Trophoblast cell (in vitro differentiated cells and primary cell): ENCODE data around the gene NMU.

Experiments used
- DNase-seq, 2 donors: peaks; one replicate each; pipeline ENCODE4 v3.0.0-alpha.2; 2016
- H2AFZ ChIP-seq: 2 replicates; pipeline ENCODE4 v1.6.1; 2013; ENCODE audit warnings: low read length, moderate library complexity, mild to moderate bottlenecking; ENCODE audit not compliant: insufficient read depth, poor library complexity
- H2AK5ac ChIP-seq: 2 replicates; pipeline ENCODE4 v1.6.1; 2013; ENCODE audit warnings: mild to moderate bottlenecking, low read length
- H2BK120ac ChIP-seq: 2 replicates; pipeline ENCODE4 v1.6.1; 2013; ENCODE audit warnings: low read length, mild to moderate bottlenecking, moderate library complexity; ENCODE audit not compliant: insufficient read depth, poor library complexity
- H2BK12ac ChIP-seq: 2 replicates; pipeline ENCODE4 v1.6.1; 2013; ENCODE audit warnings: mild to moderate bottlenecking, low read length, moderate library complexity
- H2BK5ac ChIP-seq: 2 replicates; pipeline ENCODE4 v1.6.1; 2013; ENCODE audit warnings: low read length, low read depth, moderate library complexity, mild to moderate bottlenecking; ENCODE audit not compliant: poor library complexity
- H3K14ac ChIP-seq: 2 replicates; pipeline ENCODE4 v1.6.1; 2013; ENCODE audit warnings: mild to moderate bottlenecking, low read length
- H3K18ac ChIP-seq: 2 replicates; pipeline ENCODE4 v1.6.1; 2013; ENCODE audit warnings: mild to moderate bottlenecking, low read length
- H3K23ac ChIP-seq: 2 replicates; pipeline ENCODE4 v1.6.1; 2013; ENCODE audit warnings: low read length
- H3K27ac ChIP-seq: 2 replicates; pipeline ENCODE4 v1.5.1; 2013; ENCODE audit warnings: low read depth, mild to moderate bottlenecking, inconsistent platforms, low read length, moderate library complexity
- H3K27me3 ChIP-seq: 2 replicates; pipeline ENCODE4 v1.6.1; 2013; ENCODE audit warnings: inconsistent platforms, mild to moderate bottlenecking, low read length, moderate library complexity; ENCODE audit not compliant: insufficient read depth
- H3K36me3 ChIP-seq, 2 experiments: 1 replicate in 1 of 2; 2 replicates in 1 of 2; pipeline ENCODE4 v1.6.1; 2013; ENCODE audit warnings: low read length in 2 of 2, mild to moderate bottlenecking in 2 of 2, moderate library complexity in 1 of 2; ENCODE audit not compliant: insufficient read depth in 2 of 2, control insufficient read depth in 1 of 2
- H3K4ac ChIP-seq: 2 replicates; pipeline ENCODE4 v1.6.1; 2013; ENCODE audit warnings: low read depth, mild to moderate bottlenecking, low read length, moderate library complexity
- H3K4me1 ChIP-seq, 2 experiments: 1 replicate in 1 of 2; 2 replicates in 1 of 2; pipeline ENCODE4 v1.6.1; 2013; ENCODE audit warnings: low read length in 2 of 2, mild to moderate bottlenecking in 2 of 2, moderate library complexity in 1 of 2; ENCODE audit not compliant: insufficient read depth in 2 of 2, control insufficient read depth in 1 of 2
- H3K4me2 ChIP-seq: 2 replicates; pipeline ENCODE4 v1.6.1; 2013; ENCODE audit warnings: inconsistent platforms, mild to moderate bottlenecking, low read length, moderate library complexity
- H3K4me3 ChIP-seq: 2 replicates; pipeline ENCODE4 v1.5.1; 2013; ENCODE audit warnings: mild to moderate bottlenecking, low read depth, low read length, inconsistent platforms
- H3K79me1 ChIP-seq: one replicate; pipeline ENCODE4 v1.6.1; 2013; ENCODE audit warnings: low read length
- H3K79me2 ChIP-seq: 2 replicates; pipeline ENCODE4 v1.6.1; 2013; ENCODE audit warnings: low read length, mild to moderate bottlenecking; ENCODE audit not compliant: control insufficient read depth, insufficient read depth, poor library complexity
- H3K9ac ChIP-seq: 2 replicates; pipeline ENCODE4 v1.6.1; 2013; ENCODE audit warnings: mild to moderate bottlenecking, low read length
- H3K9me3 ChIP-seq: 2 replicates; pipeline ENCODE4 v1.6.1; 2013; ENCODE audit warnings: low read depth, mild to moderate bottlenecking, control low read depth, inconsistent platforms, low read length; ENCODE audit not compliant: insufficient read depth
- H4K12ac ChIP-seq: 2 replicates; pipeline ENCODE4 v1.6.1; 2013; ENCODE audit warnings: low read depth, mild to moderate bottlenecking, low read length, moderate library complexity
- H4K8ac ChIP-seq: 2 replicates; pipeline ENCODE4 v1.6.1; 2013; ENCODE audit warnings: low read depth, mild to moderate bottlenecking, low read length, moderate library complexity
- H4K91ac ChIP-seq: one replicate; pipeline ENCODE4 v1.6.1; 2013; ENCODE audit warnings: low read depth, mild to moderate bottlenecking, low read length, moderate library complexity
- WGBS: extraction: QIAGEN DNeasy Blood & Tissue Kit; methylation state at CpG from one replicate; pipeline ENCODE4 v1.1.7; 2013; ENCODE audit warnings: missing lambda C conversion rate; ENCODE audit not compliant: insufficient read length, insufficient coverage; ENCODE audit errors: extremely low coverage; 5-methylcytosine and 5-hydroxymethylcytosine counted together

The NMU gene

GRCh38 chr4:55611358-55612059 is 24.6 kb downstream of the NMU start:
- Histone ChIP-seq H3K4ac (no peak overlapping the region), H3K18ac (no peak overlapping the region), H2BK5ac (no peak overlapping the region), H2AK5ac (no peak overlapping the region), H4K91ac (no peak overlapping the region), H3K79me1 (no peaks in the 10 kb centered on the region), H3K4me1 (no peaks in the 10 kb centered on the region), H3K27me3 (no peaks in the 10 kb centered on the region), H4K8ac (no peak overlapping the region), H2AFZ (no peak overlapping the region), H3K14ac (no peak overlapping the region), H3K79me2 (no peaks in the 10 kb centered on the region), H3K9ac (no peak overlapping the region), H3K4me3 (no peak overlapping the region), H3K4me2 (no peak overlapping the region), H4K12ac (no peak overlapping the region), H2BK120ac (no peak overlapping the region), H3K36me3 (no peaks in the 10 kb centered on the region), H3K27ac (no peak overlapping the region), H2BK12ac (no peak overlapping the region), H3K23ac (no peak overlapping the region), H3K9me3 (no peaks in the 10 kb centered on the region)
- no CpG with 5 or more reads among the region's 3 CpGs for WGBS
- DNase-seq = no peak

GRCh38 chr4:55610381-55610780 is 25.7 kb downstream of the NMU start:
- no peak overlapping the region for H3K14ac ChIP-seq
- no peaks in the 10 kb centered on the region for H3K79me2 ChIP-seq
- H2BK12ac ChIP-seq = no peak overlapping the region
- no peaks in the 10 kb centered on the region for H3K9me3 ChIP-seq
- H4K12ac ChIP-seq = no peak overlapping the region
- no peaks in the 10 kb centered on the region for H3K79me1 ChIP-seq
- no peaks in the 10 kb centered on the region for H3K4me1 ChIP-seq
- no peak overlapping the region for H2AK5ac ChIP-seq
- H3K4ac ChIP-seq = no peak overlapping the region
- H4K8ac ChIP-seq = no peak overlapping the region
- H3K4me3 ChIP-seq = no peak overlapping the region
- DNase-seq = no peak
- WGBS = no CpG with 5 or more reads among the region's 2 CpGs
- H3K4me2 ChIP-seq = no peak overlapping the region
- H2AFZ ChIP-seq = no peak overlapping the region
- no peak overlapping the region for H2BK5ac ChIP-seq
- H3K36me3 ChIP-seq = no peaks in the 10 kb centered on the region
- H3K9ac ChIP-seq = no peak overlapping the region
- H3K27me3 ChIP-seq = no peaks in the 10 kb centered on the region
- H3K23ac ChIP-seq = no peak overlapping the region
- H3K27ac ChIP-seq = no peak overlapping the region
- H4K91ac ChIP-seq = no peak overlapping the region
- no peak overlapping the region for H3K18ac ChIP-seq
- no peak overlapping the region for H2BK120ac ChIP-seq

GRCh38 chr4:55609393-55609866 is 26.7 kb downstream of the NMU start:
- Histone ChIP-seq H3K36me3 (no peaks in the 10 kb centered on the region), H3K4me2 (no peak overlapping the region), H2AK5ac (no peak overlapping the region), H3K4me1 (no peaks in the 10 kb centered on the region), H3K14ac (no peak overlapping the region), H2AFZ (no peak overlapping the region), H2BK120ac (no peak overlapping the region), H3K79me2 (no peaks in the 10 kb centered on the region), H3K4me3 (no peak overlapping the region), H4K8ac (no peak overlapping the region), H3K23ac (no peak overlapping the region), H3K18ac (no peak overlapping the region), H2BK12ac (no peak overlapping the region), H3K27ac (no peak overlapping the region), H3K4ac (no peak overlapping the region), H2BK5ac (no peak overlapping the region), H3K27me3 (no peaks in the 10 kb centered on the region), H3K79me1 (no peaks in the 10 kb centered on the region), H4K91ac (no peak overlapping the region), H3K9me3 (no peaks in the 10 kb centered on the region), H3K9ac (no peak overlapping the region), H4K12ac (no peak overlapping the region)
- peak in 1 of 2 donors; percentile 34 for DNase-seq
- no CpG with 5 or more reads among the region's 6 CpGs for WGBS

GRCh38 chr4:55608591-55608990 is 27.5 kb downstream of the NMU start:
- no CpG with 5 or more reads among the region's 1 CpG for WGBS
- H4K12ac ChIP-seq = no peak overlapping the region
- no peaks in the 10 kb centered on the region for H3K79me2 ChIP-seq
- no peak overlapping the region for H3K23ac ChIP-seq
- H2BK12ac ChIP-seq = no peak overlapping the region
- H2AFZ ChIP-seq = no peak overlapping the region
- H3K4me2 ChIP-seq = no peak overlapping the region
- H3K9me3 ChIP-seq = no peaks in the 10 kb centered on the region
- H2BK120ac ChIP-seq = no peak overlapping the region
- DNase-seq = no peak
- no peak overlapping the region for H3K18ac ChIP-seq
- H3K36me3 ChIP-seq = no peaks in the 10 kb centered on the region
- H4K8ac ChIP-seq = no peak overlapping the region
- no peak overlapping the region for H2BK5ac ChIP-seq
- no peaks in the 10 kb centered on the region for H3K79me1 ChIP-seq
- H3K27ac ChIP-seq = no peak overlapping the region
- no peak overlapping the region for H3K9ac ChIP-seq
- H3K27me3 ChIP-seq = no peaks in the 10 kb centered on the region
- H3K14ac ChIP-seq = no peak overlapping the region
- H2AK5ac ChIP-seq = no peak overlapping the region
- no peaks in the 10 kb centered on the region for H3K4me1 ChIP-seq
- H3K4me3 ChIP-seq = no peak overlapping the region
- H3K4ac ChIP-seq = no peak overlapping the region
- no peak overlapping the region for H4K91ac ChIP-seq
